Liver (tissue), 3 donors: ENCODE measurements around the gene FAM110A.

ENCODE experiments used
- CTCF ChIP-seq: fragments of 150-350 bp; IDR thresholded peaks from 2 replicates; pipeline ENCODE4 v1.5.1; 2017; ENCODE audit warnings: improper control_type of control experiment, low read depth, low read length; ENCODE audit not compliant: missing input control
- FOXA2 ChIP-seq: IDR thresholded peaks from 2 replicates; pipeline ENCODE4 v1.6.1; 2016; ENCODE audit warnings: antibody characterized with exemption
- GABPA ChIP-seq, 2 donors: IDR thresholded peaks in 1 of 2; conservative IDR thresholded peaks in 1 of 2; 2 replicates each; pipeline ENCODE4 v1.6.1; 2016; ENCODE audit warnings: antibody characterized with exemption in 2 of 2, mild to moderate bottlenecking in 1 of 2, moderate library complexity in 1 of 2
- JUND ChIP-seq, 2 donors: IDR thresholded peaks; 2 replicates each; pipeline ENCODE4 v1.6.1; 2016; ENCODE audit warnings: antibody characterized with exemption in 2 of 2
- donor health status: healthy.
- donor health status: healthy.

- TF ChIP-seq JUND (IDR thresholded peaks at IDR 0.05) (no peak), FOXA2 (no peak), GABPA (IDR thresholded peaks at IDR 0.05 in 1 of 2, conservative IDR thresholded peaks at IDR 0.05 in 1 of 2) (no peak), CTCF (no peak)
Measured at GRCh38 chr20:872855-873520, 39.5 kb downstream of the FAM110A start.
